ENCODE results near the gene RGS3.

DNA sequence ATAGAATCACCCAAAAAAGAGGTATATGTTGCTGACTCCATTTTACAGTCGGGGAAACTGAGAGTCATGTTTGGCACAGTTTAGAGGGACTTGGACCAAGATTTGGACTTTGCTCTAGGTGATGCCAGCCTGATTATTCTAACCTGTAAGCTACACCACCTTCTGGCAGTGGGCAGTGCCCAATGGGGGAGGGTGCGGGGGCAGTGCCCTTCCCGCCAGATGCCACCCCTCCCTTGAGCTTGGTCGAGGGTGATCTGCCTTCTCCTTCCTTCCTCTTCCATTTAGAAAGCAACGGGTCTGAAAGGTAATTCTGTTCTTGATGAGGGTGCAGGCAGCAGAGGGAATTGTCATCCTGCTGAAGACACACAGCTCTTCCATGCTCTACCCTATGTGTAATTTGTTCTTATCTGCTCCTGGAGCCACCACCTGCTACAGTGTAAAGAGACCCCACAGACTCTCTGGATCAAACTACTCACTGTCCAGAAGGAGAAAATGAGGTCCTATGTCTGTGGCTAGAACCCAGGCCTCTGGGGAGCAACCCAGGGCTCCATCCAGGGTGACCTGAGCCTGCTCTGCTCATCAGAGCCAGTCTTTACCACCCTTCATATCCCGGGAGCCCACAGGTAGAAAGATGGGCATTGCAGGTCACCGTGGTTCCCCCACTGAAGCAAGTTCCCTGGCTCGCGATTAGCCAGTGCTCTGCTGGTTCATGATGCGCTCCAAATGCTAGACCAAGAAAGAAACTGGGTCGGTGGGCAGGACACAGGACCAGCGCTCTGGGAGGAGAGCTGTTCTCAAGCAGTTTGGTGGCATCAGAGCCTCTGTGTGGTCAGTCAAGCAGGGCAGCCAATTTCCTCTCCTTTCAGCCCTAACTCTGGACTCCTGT, 156.2 kb downstream of the RGS3 start:
- TF ChIP-seq CTCF (IDR thresholded peaks at IDR 0.05; ENCODE audit: low read length) (no peak), EZH2phosphoT487 (IDR thresholded peaks at IDR 0.05; ENCODE audit: low read length) (no peak), EZH2 (optimal IDR thresholded peaks at IDR 0.05; ENCODE audit: low read depth, low read length) (no peak)

All from MM.1S (cell line).